ENCODE data around the gene KRT9. TPM values are rescaled to one million over a fixed set of nuclear protein-coding genes. Genes with fewer than 3 reads are reported as not detected.

Gene KRT9
- total and polyA plus RNA-seq, 2 donors (not counting 3 experiments of a cell fraction or from before 2014, with no cell fraction given), result not detected

- no peak for FAIRE-seq
- TF ChIP-seq GATA2 (IDR thresholded peaks at IDR 0.05; ENCODE audit: insufficient read depth, insufficient read length, low read depth, low read length), result no peak
- no peak for TF ChIP-seq EZH2 (IDR thresholded peaks at IDR 0.05; ENCODE audit: borderline replicate concordance, low read depth, low read length, severe bottlenecking)
- no peak for TF ChIP-seq MYC (IDR thresholded peaks at IDR 0.05; ENCODE audit: low read depth, low read length)
- TF ChIP-seq POLR2A (IDR thresholded peaks at IDR 0.05; ENCODE audit: low read depth, low read length), result no peak
- TF ChIP-seq POLR2AphosphoS5 (IDR thresholded peaks at IDR 0.05; ENCODE audit: insufficient read depth, low read depth, low read length), result no peak
- no peak for TF ChIP-seq MAX (IDR thresholded peaks at IDR 0.05; ENCODE audit: insufficient read depth, insufficient read length)
- TF ChIP-seq FOS (IDR thresholded peaks at IDR 0.05; ENCODE audit: borderline replicate concordance, insufficient read depth, low read length), result no peak
- no peak for TF ChIP-seq JUN (IDR thresholded peaks at IDR 0.05; ENCODE audit: borderline replicate concordance, insufficient read depth, insufficient read length, low read depth)
- TF ChIP-seq CTCF (IDR thresholded peaks at IDR 0.05; ENCODE audit: extremely low read depth in 1 of 2, insufficient read depth in 1 of 2, low read depth in 1 of 2, low read length in 2 of 2), result no peak
- Histone ChIP-seq H3K4me3 (replicated peaks in 1 of 3; ENCODE audit: insufficient read depth in 1 of 3, low read depth in 1 of 3, low read length in 3 of 3) (no peak overlapping the region), H3K27ac (ENCODE audit: insufficient read depth, low read depth, low read length) (no peak overlapping the region), H3K36me3 (ENCODE audit: control insufficient read depth in 2 of 2, extremely low read depth in 1 of 2, insufficient read depth in 2 of 2, low read length in 2 of 2) (no peaks in the 10 kb centered on the region), H3K79me2 (ENCODE audit: control insufficient read depth, insufficient read depth, low read length) (no peaks in the 10 kb centered on the region), H2AFZ (ENCODE audit: low read depth, low read length) (no peak overlapping the region), H3K9me1 (replicated peaks; ENCODE audit: control insufficient read depth, extremely low read depth, insufficient read depth, low read length) (no peaks in the 10 kb centered on the region), H3K4me2 (ENCODE audit: insufficient read depth, low read length) (no peak overlapping the region), H3K4me1 (ENCODE audit: control insufficient read depth, extremely low read depth, insufficient read depth, low read length) (no peaks in the 10 kb centered on the region), H3K27me3 (ENCODE audit: control insufficient read depth in 2 of 2, insufficient read depth in 2 of 2, low read length in 2 of 2) (no peaks in the 10 kb centered on the region), H3K9me3 (replicated peaks; ENCODE audit: control insufficient read depth, insufficient read depth, low read length) (no peaks in the 10 kb centered on the region), H4K20me1 (replicated peaks; ENCODE audit: control insufficient read depth, extremely low read depth, insufficient read depth, low read length) (no peaks in the 10 kb centered on the region), H3K9ac (replicated peaks; ENCODE audit: extremely low read depth, insufficient read depth, low read length) (no peak overlapping the region)
- no TSS peak for BruUV-seq (replicated peaks)
- ChIA-PET POLR2A (no interaction called here), CTCF (interaction anchor here (0.8 to 4.2 kb wide), 3 partner anchors 12 to 126 kb away, joined by 3 to 46 read pairs (median 6); no protein-coding TSS in a partner anchor)
- dilution Hi-C loops (cut with MboI; ENCODE audit: extremely low pct_ligation_motif_present, low sequenced_read_pairs) (no loop called here), intact Hi-C loops (cut with micrococcal nuclease) (no loop called here)
- no peak for DNase-seq (ENCODE audit: low read depth, low spot score)
These were observed 34.9 kb downstream of the KRT9 start for GRCh38 chr17:41536741-41537613.

All from endothelial cell of umbilical vein (primary cell).